ENCODE data around the gene THAP6.
"Not testable (repeated sequence)": the region's sequence is repeated elsewhere in the genome, so short reads cannot be mapped to it uniquely, and the experiment has no call there.

THAP6 gene, protein sequence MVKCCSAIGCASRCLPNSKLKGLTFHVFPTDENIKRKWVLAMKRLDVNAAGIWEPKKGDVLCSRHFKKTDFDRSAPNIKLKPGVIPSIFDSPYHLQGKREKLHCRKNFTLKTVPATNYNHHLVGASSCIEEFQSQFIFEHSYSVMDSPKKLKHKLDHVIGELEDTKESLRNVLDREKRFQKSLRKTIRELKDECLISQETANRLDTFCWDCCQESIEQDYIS

DNA sequence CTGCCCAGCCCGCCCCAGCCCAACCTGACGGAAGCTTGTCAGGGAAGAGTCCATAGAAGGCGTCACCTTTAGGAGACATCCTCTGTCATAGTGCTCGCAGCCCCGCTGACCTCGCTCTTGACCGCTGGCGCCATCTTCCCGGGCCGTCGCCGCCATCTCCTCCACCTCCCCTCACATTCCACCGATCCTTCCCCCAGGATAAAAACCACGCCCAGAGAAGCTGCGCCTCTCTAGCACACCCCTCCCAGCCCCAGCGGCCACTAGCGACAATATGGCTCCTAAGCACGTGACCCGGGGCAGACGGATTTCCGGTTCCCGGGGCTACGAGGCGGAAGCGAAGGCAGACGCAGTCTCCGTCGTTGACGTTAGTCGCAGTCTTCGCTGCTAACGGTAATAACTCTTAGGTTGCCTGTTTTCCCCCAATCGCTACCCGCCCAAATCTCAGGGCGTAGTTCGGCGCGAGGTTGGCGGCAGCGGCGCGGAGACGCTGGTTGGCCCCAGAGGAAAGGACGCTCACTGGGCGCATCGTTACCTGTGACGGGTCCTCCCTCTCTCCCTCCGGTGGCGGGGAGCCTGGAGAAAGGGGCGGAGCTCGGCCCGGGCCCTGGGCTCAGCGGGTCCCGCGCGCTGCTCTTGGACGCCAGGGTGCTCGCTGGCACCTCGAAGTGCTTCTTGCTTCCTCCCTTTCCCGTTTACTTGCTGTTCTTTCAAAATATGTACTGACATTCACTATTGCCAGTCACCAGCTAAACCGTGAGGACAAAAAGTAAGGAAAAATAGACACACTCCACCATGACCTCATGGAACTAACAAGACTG is at the start of gene THAP6, which contains the start of gene RCHY1:
THAP6 (plus strand) TSS at position 343 of the 818 bp plus-strand sequence. CDS start 980 bp downstream, outside the sequence.
RCHY1 (minus strand) TSS at position 273 of the 818 bp plus-strand sequence; CDS start at position 156, 117 bp downstream.
- DNase-seq (ENCODE audit: low read depth in 4 of 4, low spot score in 1 of 4): peak; percentile 76 to 90 (median 85)

DNA sequence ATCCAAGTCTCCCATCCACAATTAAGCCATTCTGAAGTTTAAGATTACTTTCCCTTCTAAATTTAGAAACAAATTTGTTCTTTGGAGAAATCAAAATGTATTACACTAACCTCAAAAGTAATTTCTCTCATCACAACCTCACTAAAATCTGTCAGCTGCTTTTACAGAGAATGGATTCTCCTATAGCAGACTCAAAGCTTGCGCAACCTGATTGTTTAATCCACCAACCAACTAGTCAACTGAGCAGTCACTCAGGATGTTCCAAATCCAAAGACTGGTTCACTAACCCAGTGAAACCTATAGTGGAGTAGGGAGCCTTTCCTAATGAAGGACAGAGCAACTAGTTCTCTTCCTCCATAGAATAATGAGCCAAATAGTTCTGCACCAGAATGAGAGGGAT is 44.4 kb upstream of the THAP6 start:
- DNase-seq (ENCODE audit: low read depth in 4 of 4, low spot score in 1 of 4): no peak

DNA sequence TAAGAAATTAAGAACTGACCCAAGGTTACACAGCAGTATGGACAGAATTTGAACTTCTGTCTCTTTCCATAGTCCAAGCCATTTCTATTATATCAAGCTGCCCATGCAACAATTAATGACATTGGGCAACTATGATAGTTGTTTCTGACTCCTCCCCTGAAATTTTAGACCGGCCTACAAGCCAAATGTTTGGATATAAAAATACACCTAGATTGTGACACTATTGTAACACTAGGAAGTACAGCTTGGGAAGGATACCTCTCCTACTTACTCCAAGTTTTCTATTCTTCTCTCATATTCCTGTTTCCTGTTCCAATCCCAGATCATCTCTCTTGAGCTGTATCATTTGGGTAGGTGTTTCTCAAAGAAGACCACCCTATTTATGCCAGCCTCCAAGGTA is 43.5 kb upstream of the THAP6 start:
- DNase-seq (ENCODE audit: low read depth in 4 of 4, low spot score in 1 of 4): no peak

DNA sequence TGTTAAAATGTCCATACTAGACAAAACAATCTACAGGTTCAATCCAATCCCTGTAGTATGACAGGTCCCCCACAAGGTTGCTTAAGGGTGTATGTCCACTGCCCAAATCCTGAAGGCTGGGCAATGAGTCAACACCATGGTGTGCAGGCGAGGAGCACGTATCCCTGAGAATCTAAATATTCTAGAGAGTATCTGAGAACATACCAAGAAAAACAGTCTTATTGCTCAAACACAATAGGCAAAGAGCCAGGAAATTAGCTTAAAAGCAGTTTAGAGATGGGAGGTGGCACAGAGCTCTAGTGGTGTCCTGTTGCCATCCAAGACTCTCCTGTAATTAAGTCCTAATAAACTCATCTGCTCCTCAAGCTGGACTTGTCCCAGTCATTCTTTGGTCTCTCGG is 37.1 kb upstream of the THAP6 start:
- no peak for DNase-seq (ENCODE audit: low read depth in 4 of 4, low spot score in 1 of 4)

DNA sequence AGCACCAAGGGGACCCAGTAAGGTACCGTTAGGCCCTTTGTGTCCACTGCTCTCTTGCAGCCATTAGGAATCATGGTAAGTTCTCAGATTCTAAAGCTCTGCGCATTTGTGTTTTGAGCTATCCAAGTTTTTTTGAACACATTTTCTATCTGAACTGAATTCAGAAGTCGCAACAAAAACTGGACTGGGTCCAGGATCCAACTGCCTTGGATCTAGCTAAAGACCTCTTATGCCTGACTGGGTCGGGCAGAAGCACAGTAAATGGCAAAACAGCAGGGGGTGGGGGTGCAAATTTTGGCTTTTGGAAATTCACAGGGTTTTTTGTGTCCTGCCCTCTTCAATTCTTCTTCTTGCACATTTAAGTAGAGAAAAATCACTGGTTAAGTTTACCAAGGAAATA is 30.1 kb upstream of the THAP6 start:
- no peak for DNase-seq (ENCODE audit: low read depth in 4 of 4, low spot score in 1 of 4)

DNA sequence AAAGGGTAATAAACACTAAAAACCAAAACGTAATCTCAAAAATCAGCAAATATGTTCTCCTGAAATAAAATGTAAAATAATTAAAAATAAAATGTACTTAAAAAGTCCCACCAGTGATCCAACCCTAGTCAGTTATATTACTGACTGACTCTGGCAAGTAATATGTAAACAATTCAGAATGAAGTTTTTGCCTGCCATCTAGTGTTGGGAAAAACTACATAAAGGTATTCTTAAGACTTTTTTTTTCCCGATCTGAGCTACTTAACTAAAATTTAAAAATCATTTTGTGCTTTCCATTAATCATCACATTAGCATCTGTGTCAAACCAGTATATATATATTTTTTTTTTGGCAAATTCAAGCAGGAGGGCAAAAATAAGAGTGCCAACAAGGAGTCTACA is 24.1 kb upstream of the THAP6 start:
- no peak for DNase-seq (ENCODE audit: low read depth in 4 of 4, low spot score in 1 of 4)

DNA sequence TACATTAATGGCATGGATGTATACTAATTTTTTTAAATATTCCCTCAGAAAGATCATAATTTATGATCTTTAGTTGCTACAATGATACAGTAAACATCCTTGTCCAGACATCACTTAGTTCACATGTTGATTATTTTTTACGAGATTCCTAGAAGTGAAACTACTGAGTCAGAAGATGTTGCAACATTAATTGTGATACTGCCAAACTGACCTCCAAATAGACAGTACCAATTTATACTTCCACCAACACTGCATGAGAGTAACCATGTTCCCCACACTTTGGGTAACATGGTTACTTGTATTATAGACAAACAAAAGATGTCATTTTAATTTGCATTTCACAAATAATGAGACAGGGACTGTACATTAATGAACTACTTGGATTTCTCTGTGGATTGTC is 19.7 kb upstream of the THAP6 start:
- no peak for DNase-seq (ENCODE audit: low read depth in 4 of 4, low spot score in 1 of 4)

DNA sequence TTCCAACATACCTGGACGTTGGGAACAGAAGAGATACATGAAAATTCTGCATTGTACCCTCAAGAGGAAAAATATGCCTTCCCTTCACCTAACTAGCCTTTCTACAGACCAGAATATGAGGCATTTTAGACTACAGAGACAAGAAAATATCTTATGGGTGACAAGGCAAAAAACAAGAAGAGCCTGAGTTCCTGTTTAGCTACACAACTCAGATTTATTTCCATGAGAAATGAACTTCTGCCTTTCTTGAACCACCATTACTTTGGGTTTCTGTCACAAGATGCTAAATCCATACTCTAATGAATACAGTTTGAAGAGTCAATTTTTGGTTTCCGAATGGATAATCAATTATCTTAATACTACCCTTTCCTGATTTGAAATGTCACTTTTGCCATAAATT is 18.8 kb upstream of the THAP6 start:
- no peak for DNase-seq (ENCODE audit: low read depth in 4 of 4, low spot score in 1 of 4)

DNA sequence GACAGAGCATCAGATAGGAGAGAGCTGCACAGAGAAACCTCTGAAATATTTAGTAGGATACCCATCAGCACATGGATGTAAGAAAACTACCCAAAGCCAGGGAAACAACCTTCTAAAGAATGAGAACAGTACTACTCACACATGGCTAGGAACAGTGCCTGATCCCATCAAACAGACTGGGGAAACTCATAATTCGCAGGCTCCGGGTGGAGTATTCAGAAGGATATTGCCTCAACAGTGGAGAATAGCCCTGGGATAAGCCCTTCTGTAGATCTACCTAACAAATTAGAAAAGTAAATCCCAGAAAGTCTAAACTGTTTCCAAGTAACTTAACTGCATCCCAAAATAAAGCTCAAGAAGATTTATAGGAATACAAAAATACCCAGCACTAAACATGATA is 17.9 kb upstream of the THAP6 start:
- no peak for DNase-seq (ENCODE audit: low read depth in 4 of 4, low spot score in 1 of 4)

DNA sequence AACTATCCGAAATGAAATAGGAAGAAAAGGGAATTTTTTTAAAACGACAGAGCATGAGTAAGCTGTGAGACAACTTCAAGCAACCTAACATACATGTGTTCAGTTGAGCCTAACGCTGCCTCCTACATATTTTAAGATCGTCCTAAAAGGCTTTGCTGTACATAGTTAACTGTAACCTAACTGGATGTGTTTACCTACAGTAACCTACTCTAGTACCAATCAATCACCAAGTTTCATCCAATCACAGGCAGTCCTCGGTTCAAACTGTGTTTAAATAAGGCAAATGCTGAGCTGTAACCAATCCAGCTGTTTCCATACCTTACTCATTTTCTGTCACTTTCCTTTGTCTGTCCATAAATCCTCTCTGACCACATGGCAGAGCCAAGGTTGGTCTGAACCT is 17.1 kb upstream of the THAP6 start:
- no peak for DNase-seq (ENCODE audit: low read depth in 4 of 4, low spot score in 1 of 4)

DNA sequence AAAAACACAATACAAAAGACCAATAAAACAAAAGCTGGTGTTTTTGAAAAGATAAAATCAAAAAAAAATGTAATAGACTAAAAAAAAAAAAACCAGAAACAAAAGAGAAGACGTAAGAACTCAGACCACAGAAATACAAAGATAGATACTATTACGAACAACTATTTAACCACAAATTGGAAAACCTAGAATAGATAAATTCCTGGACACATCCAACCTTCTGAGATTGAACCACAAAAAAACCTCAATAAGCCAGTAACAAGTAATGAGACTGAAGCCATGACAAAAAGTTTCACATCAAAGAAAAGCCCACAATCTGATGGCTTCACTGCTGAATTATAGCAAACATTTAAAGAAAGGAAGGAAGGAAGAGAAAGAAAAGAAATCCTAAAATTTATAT is 16.2 kb upstream of the THAP6 start:
- DNase-seq (ENCODE audit: low read depth in 4 of 4, low spot score in 1 of 4): no peak

DNA sequence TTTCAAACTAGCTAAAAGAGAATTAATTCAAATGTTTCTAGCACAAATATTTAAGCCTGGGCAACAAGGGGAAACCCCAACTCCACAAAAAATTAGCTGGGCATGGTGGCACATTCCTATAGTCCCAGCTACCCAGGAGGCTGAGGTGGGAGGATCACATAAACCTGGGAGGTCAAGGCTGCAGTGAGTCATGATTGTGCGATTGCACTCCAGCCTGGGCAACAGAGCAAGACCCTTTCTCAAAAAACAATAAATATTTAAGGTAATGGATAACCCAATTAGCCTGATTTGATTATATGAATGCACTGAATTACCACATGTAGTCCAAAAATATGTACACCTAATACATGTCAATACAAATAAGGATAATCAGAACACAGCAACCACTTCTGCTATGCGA is 14.4 kb upstream of the THAP6 start:
- DNase-seq (ENCODE audit: low read depth in 4 of 4, low spot score in 1 of 4): no peak

DNA sequence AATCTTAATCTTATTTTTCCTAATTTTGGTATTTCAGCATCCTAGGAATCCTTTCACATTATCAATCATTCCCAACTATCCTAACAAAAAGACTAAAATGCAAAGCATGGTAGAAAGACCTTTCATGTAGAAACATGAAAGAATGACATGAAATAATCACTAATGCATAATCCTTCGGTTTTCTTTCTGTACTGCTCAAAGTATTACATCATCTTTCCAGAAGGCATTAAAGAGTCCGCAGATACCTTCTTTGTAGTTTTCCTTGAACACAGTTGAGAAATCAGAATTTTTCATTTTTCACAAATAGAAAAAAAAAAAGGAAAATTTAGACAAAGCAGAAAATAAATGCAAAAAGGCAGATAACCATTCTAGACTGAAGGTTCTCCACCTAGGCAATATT is 11.6 kb upstream of the THAP6 start:
- DNase-seq (ENCODE audit: low read depth in 4 of 4, low spot score in 1 of 4): no peak

DNA sequence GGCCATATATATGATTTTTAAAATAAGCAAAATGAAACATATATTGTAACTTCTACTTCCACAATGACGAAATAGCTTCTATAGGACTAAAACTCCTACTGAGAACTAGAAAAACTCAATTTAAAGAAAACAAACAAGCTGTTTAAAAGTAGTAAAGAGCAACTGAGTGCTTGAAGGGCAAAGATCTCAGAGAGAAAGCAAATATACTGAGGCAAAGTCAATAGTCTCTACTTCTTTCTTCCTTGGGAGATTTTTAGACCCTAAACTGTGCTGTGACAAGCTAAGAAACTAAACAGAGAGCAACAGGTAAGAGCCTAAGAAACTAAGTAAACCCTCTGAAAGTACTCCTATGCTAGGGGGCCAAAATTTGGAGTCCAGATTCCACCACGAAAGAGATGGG is 8.6 kb upstream of the THAP6 start:
- no peak for DNase-seq (ENCODE audit: low read depth in 4 of 4, low spot score in 1 of 4)

DNA sequence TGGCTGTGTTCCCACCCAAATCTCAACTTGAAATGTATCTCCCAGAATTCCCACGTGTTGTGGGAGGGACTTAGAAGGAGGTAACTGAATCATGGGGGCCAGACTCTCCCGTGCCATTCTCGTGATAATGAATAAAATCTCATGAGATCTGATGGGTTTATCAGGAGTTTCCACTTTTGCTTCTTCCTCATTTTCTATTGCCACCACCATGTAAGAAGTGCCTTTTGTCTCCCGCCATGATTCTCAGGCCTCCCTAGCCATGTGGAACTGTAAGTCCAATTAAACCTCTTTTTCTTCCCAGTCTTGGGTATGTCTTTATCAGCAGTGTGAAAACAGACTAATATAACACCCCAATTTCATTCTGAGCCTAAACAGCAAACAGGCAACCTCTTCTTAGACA is 4.7 kb upstream of the THAP6 start:
- not testable (repeated sequence) for DNase-seq (ENCODE audit: low read depth in 4 of 4, low spot score in 1 of 4)

DNA sequence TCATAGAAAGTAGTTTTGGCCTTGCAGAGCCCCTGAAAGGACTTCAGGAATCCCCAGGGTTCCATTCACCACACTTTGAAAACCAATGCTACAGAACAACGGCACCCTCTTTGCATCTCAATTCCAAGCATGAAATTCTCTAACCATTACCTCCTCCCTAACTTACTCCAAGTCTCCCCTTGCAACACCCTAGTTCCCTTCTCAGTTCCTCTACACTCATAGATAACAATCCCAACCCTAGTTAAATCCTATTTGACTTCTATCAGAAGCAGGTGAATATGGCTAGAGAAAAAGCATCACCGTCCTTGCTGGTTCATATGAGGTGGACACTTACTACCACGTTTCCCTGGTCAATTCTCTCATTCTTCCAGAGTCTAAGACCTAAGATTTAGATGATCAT is 2.4 kb upstream of the THAP6 start:
- DNase-seq (ENCODE audit: low read depth in 4 of 4, low spot score in 1 of 4): no peak

DNA sequence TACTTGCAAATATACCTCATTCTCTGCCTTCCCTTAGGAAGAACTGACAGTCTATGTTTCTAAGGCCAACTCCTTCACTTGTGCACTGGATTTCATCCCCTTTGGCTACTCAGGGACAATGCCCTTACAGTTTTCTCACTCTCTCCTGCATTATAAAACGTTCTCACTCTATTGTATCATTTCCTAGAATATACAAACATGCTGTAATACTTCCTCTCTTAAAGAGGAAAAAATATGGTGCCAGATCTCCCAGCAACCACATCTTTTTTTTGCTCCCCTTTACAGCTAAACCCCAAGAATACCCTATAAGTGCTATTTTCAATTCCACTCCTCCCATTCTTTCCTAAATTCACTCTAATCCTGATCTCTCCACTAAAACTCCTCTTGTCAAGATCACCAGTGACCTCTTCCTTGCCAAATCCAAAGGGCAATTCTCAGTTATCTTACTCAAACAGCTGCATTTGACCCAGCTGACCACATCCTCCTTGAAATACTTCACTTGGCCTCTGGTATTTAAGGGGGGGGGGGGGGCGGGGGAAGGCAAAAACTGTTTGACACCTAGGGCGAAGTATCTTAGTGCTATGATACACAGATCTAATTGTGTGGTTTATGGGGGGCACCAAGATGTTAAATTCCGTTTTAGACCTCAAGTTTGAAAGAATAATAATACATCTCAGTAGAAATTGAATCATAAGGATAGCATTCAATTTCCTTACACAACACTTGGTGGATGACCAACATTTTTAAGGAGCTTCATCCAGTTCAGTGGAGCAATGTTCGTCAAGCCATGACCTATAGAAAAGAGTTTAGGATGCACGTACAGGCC is 1.7 kb upstream of the THAP6 start:
- no peak for DNase-seq (ENCODE audit: low read depth in 4 of 4, low spot score in 1 of 4)

DNA sequence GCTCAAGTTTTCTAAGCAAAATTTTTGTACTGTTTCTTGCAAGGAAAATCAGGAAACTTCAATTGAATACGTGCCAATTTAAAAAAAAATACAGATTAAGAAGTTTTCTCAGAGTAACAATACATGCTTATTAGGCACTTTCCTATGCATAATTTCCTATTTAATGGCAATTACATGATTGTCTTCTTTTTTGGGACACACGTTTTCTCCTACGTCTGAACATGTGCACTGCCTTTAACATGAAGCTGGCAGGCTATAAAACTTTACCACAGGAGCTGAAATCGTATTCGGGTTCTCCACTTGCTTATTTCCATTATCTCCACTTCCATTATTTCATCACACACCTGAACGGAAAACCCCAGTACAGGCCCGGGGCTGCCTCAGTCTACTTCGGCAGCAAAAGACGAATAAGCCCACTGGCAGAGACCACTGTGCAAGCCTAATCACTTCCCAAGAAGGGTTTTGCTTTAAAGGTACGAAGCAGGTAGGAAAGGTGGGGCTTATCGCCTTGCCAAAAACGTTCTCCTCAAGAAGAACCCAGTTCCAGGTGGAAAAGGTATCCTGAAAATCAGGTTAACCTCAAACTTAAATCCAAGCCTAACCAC is 645 bp upstream of the THAP6 start:
- DNase-seq (ENCODE audit: low read depth in 4 of 4, low spot score in 1 of 4): no peak

DNA sequence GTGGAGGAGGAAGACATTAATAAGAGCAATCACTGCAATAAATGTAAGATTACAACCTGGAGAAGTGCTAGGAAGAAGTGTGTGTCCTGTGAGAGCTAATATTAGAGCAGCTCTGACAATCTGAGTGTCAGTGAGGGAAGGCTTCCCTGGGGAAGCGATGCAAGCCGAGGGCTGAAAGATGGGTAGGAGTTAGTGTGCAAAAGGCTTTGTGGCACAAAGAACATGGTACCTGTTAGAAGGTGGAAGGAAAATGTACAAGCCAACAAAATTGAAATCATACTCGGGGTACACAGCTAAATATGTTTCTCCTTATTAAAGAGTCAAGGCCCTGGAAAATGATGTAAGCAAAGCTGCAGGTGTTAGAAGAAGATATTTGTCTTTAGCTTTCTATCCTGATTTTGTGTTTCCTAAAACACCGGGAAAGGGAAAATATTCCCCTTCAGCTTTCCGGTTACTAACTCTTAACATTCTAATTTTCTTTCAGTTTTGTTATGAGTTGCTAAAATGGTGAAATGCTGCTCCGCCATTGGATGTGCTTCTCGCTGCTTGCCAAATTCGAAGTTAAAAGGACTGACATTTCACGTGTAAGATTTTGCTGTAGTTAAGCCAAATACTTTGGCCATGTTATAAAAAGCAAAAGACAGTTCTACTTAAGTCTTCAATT is 808 bp downstream of the THAP6 start:
- DNase-seq (ENCODE audit: low read depth in 4 of 4, low spot score in 1 of 4): no peak

DNA sequence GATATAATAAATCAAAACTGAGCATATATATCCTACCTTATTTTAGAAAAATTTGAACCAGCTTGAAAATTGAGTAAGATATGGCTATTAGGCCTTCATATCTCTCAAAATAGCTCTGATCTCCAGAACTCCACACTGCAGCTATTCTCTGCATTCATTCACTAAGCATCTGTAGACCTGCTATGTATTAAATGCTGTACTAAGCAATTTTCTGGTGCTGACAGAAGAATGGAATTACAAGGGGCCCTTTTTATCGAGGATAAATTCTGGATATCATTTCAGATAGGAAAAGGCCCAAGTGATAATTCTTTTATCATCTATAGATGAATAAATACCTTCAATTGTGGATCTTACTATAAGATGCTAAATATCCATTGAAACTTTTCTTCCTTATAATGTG is 1.9 kb downstream of the THAP6 start:
- no peak for DNase-seq (ENCODE audit: low read depth in 4 of 4, low spot score in 1 of 4)

DNA sequence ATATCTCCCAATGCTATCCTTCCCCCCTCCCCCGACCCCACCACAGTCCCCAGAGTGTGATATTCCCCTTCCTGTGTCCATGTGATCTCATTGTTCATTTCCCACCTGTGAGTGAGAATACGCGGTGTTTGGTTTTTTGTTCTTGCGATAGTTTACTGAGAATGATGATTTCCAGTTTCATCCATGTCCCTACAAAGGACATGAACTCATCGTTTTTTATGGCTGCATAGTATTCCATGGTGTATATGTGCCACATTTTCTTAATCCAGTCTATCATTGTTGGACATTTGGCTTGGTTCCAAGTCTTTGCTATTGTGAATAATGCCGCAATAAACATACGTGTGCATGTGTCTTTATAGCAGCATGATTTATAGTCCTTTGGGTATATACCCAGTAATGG is 5.2 kb downstream of the THAP6 start:
- not testable (repeated sequence) for DNase-seq (ENCODE audit: low read depth in 4 of 4, low spot score in 1 of 4)
